ENCODE results near the gene KCNQ1OT1. TPM values are rescaled to one million over a fixed set of nuclear protein-coding genes. Genes with fewer than 3 reads are reported as not detected.

KCNQ1OT1 gene
- polyA plus RNA-seq, 1 of the 3 experiments (the other 2 are of a cell fraction): 0.03 TPM

DNA sequence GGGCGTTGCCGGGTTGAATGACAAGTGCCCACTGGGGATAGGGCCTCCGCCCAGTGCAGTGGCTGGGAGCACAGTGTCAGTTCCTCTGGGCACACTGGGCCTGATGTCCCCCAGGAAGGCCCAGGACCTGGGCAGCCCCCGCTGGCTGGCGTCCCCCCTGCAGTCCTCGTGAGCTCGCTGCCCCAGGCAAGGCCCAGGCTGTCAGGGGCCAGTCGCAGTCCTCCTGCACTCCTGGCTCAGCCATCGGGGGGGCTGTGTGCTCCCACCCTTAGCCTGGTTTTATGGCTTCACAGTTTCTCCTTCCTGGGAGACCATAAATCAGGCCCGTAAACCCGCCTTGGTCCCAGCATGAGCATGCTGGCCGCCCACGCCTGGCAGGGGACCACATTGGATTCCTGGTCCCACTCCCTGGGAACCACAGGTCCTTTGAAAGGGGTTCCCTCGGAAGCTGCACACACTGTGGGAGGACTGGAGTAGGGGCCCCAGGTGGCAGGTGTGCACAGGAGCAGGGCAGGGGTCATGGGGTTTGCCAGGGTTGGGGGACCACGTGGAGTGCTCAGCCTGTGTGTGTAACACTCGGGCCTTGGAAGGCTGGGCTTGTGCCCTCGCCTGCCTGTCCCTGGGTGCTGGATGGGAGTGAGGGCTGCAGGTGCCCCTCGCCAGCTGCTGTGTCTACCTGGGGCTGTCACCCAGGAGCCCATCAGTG, 113.6 kb downstream of the KCNQ1OT1 start:
- H3K27ac ChIP-seq (ENCODE audit: low read depth in 2 of 2, low read length in 1 of 2): no peak overlapping the region
- no peak overlapping the region for H3K4me2 ChIP-seq
- H3K9ac ChIP-seq: no peak overlapping the region
- H3K36me3 ChIP-seq (replicated peaks in 1 of 2; ENCODE audit: control insufficient read depth in 1 of 2, insufficient read depth in 2 of 2, low read length in 1 of 2): no peaks in the 10 kb centered on the region
- peak; percentile 19 for DNase-seq
- POLR2A ChIA-PET: no interaction called here
- H4K20me1 ChIP-seq (ENCODE audit: insufficient read depth): no peaks in the 10 kb centered on the region
- H3K4me3 ChIP-seq (ENCODE audit: low read depth in 2 of 2, low read length in 1 of 2): no peak overlapping the region
- no peaks in the 10 kb centered on the region for H3K9me3 ChIP-seq
- TF ChIP-seq POLR2AphosphoS5 (IDR thresholded peaks at IDR 0.05; ENCODE audit: low read depth, low read length): no peak
- no peak for TF ChIP-seq CHD2 (IDR thresholded peaks at IDR 0.05; ENCODE audit: low read length, partially characterized antibody)
- TF ChIP-seq, protein P1, sequence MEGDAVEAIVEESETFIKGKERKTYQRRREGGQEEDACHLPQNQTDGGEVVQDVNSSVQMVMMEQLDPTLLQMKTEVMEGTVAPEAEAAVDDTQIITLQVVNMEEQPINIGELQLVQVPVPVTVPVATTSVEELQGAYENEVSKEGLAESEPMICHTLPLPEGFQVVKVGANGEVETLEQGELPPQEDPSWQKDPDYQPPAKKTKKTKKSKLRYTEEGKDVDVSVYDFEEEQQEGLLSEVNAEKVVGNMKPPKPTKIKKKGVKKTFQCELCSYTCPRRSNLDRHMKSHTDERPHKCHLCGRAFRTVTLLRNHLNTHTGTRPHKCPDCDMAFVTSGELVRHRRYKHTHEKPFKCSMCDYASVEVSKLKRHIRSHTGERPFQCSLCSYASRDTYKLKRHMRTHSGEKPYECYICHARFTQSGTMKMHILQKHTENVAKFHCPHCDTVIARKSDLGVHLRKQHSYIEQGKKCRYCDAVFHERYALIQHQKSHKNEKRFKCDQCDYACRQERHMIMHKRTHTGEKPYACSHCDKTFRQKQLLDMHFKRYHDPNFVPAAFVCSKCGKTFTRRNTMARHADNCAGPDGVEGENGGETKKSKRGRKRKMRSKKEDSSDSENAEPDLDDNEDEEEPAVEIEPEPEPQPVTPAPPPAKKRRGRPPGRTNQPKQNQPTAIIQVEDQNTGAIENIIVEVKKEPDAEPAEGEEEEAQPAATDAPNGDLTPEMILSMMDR (IDR thresholded peaks at IDR 0.05): no peak
- no peak for TF ChIP-seq TAF1 (IDR thresholded peaks at IDR 0.05; ENCODE audit: borderline replicate concordance, low read depth, low read length)
- TF ChIP-seq, protein P2, sequence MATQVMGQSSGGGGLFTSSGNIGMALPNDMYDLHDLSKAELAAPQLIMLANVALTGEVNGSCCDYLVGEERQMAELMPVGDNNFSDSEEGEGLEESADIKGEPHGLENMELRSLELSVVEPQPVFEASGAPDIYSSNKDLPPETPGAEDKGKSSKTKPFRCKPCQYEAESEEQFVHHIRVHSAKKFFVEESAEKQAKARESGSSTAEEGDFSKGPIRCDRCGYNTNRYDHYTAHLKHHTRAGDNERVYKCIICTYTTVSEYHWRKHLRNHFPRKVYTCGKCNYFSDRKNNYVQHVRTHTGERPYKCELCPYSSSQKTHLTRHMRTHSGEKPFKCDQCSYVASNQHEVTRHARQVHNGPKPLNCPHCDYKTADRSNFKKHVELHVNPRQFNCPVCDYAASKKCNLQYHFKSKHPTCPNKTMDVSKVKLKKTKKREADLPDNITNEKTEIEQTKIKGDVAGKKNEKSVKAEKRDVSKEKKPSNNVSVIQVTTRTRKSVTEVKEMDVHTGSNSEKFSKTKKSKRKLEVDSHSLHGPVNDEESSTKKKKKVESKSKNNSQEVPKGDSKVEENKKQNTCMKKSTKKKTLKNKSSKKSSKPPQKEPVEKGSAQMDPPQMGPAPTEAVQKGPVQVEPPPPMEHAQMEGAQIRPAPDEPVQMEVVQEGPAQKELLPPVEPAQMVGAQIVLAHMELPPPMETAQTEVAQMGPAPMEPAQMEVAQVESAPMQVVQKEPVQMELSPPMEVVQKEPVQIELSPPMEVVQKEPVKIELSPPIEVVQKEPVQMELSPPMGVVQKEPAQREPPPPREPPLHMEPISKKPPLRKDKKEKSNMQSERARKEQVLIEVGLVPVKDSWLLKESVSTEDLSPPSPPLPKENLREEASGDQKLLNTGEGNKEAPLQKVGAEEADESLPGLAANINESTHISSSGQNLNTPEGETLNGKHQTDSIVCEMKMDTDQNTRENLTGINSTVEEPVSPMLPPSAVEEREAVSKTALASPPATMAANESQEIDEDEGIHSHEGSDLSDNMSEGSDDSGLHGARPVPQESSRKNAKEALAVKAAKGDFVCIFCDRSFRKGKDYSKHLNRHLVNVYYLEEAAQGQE (IDR thresholded peaks at IDR 0.05; ENCODE audit: low read depth, low read length): no peak
- TF ChIP-seq RXRA (IDR thresholded peaks at IDR 0.05; ENCODE audit: borderline replicate concordance, low read depth): no peak
- no peak for TF ChIP-seq ELF1 (IDR thresholded peaks at IDR 0.05)
- no peak for TF ChIP-seq EP300 (IDR thresholded peaks at IDR 0.05; ENCODE audit: borderline replicate concordance in 1 of 2, low read depth in 1 of 2, low read length in 1 of 2)
- TF ChIP-seq NFIC (IDR thresholded peaks at IDR 0.05; ENCODE audit: borderline replicate concordance): no peak
- no peak for TF ChIP-seq SIN3A (IDR thresholded peaks at IDR 0.05; ENCODE audit: borderline replicate concordance, low read depth, low read length)
- TF ChIP-seq, protein P3, sequence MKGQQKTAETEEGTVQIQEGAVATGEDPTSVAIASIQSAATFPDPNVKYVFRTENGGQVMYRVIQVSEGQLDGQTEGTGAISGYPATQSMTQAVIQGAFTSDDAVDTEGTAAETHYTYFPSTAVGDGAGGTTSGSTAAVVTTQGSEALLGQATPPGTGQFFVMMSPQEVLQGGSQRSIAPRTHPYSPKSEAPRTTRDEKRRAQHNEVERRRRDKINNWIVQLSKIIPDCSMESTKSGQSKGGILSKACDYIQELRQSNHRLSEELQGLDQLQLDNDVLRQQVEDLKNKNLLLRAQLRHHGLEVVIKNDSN (IDR thresholded peaks at IDR 0.05; ENCODE audit: borderline replicate concordance, low read depth): no peak
- TF ChIP-seq MEF2A (IDR thresholded peaks at IDR 0.05; ENCODE audit: borderline replicate concordance, low read depth): no peak
- TF ChIP-seq JUND (IDR thresholded peaks at IDR 0.05): no peak
- no peak for TF ChIP-seq MXI1 (IDR thresholded peaks at IDR 0.05; ENCODE audit: low read depth, low read length)
- TF ChIP-seq, protein P4, sequence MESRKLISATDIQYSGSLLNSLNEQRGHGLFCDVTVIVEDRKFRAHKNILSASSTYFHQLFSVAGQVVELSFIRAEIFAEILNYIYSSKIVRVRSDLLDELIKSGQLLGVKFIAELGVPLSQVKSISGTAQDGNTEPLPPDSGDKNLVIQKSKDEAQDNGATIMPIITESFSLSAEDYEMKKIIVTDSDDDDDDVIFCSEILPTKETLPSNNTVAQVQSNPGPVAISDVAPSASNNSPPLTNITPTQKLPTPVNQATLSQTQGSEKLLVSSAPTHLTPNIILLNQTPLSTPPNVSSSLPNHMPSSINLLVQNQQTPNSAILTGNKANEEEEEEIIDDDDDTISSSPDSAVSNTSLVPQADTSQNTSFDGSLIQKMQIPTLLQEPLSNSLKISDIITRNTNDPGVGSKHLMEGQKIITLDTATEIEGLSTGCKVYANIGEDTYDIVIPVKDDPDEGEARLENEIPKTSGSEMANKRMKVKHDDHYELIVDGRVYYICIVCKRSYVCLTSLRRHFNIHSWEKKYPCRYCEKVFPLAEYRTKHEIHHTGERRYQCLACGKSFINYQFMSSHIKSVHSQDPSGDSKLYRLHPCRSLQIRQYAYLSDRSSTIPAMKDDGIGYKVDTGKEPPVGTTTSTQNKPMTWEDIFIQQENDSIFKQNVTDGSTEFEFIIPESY (IDR thresholded peaks at IDR 0.05; ENCODE audit: borderline replicate concordance, low read depth): no peak
- no peak for TF ChIP-seq SMC3 (IDR thresholded peaks at IDR 0.05; ENCODE audit: low read depth, low read length)
- no peak for TF ChIP-seq GABPA (IDR thresholded peaks at IDR 0.05; ENCODE audit: low read depth)
- TF ChIP-seq NRF1 (IDR thresholded peaks at IDR 0.05; ENCODE audit: low read depth, low read length): no peak
- no peaks in the 10 kb centered on the region for H3K79me2 ChIP-seq (ENCODE audit: insufficient read depth)
- no peak overlapping the region for H2AFZ ChIP-seq (ENCODE audit: low read depth)
- CTCF ChIA-PET: interaction anchor here (1.0 to 1.4 kb wide), 2 partner anchors 53 to 302 kb away, joined by 3 to 5 read pairs; no protein-coding TSS in a partner anchor
- H3F3A ChIP-seq (replicated peaks; ENCODE audit: insufficient read depth): no peaks in the 10 kb centered on the region
- WGBS (ENCODE audit: low lambda C conversion rate): 53% methylated on average over 6 of the region's 18 CpGs
- peaks cover 0 to 47% of the 10 kb centered on the region in 2 experiments; a peak in 1 of 4 replicates for H3K4me1 ChIP-seq (ENCODE audit: control insufficient read depth in 1 of 2, insufficient read depth in 2 of 2, low read depth in 1 of 2, low read length in 1 of 2)
- no peaks in the 10 kb centered on the region for H3K27me3 ChIP-seq (ENCODE audit: insufficient read depth)
- no peaks in the 10 kb centered on the region for H3K9me2 ChIP-seq

All from SK-N-SH (cell line).